Right lobe of liver (tissue), 4 donors: ENCODE results near the gene DPH1.

Source experiments
- POLR2A ChIP-seq: fragments of 450-650 bp; IDR thresholded peaks from one replicate; pipeline ENCODE4 v1.6.1; 2017; ENCODE audit warnings: antibody characterized with exemption, mild to moderate bottlenecking
- TF ChIP-seq, protein P1 (sequence below), 4 donors: fragments of 200-600 bp in 3 of 4; fragments of 450-650 bp in 1 of 4; IDR thresholded peaks; one replicate each; pipeline versions ENCODE4 v1.5.1 to v1.8.0; 2016 to 2022; ENCODE audit warnings: antibody characterized with exemption in 4 of 4, mild to moderate bottlenecking in 2 of 4
- donor health status: DM: no; HTN: no; CAD: no.
- donor health status: DM: no; HTN: no; CAD: no.
- donor health status: DM: no; HTN: yes; CAD: no.

DNA sequence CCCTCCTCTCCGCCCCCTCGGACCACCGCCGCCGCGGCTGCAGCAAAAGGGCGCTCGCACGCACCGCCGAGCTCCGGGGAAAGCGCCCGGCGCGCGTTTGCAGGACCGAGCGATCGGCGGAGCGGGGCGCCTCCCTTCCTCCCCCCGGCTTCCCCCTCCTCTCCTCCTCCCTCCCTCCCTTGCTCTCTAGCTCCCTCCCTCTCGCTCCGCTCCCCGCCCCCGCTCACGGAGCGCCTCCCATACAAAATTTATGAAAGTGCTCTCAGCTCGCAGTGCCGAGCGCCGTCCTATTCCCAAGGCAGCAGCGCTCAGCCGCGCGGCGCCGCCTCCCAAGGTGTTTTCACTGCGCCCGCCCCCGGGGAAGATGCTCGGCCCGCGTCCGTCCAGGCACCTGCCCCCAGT lies 4.7 kb upstream of the DPH1 start, which contains the start of gene RTN4RL1:
- TF ChIP-seq, protein P1, sequence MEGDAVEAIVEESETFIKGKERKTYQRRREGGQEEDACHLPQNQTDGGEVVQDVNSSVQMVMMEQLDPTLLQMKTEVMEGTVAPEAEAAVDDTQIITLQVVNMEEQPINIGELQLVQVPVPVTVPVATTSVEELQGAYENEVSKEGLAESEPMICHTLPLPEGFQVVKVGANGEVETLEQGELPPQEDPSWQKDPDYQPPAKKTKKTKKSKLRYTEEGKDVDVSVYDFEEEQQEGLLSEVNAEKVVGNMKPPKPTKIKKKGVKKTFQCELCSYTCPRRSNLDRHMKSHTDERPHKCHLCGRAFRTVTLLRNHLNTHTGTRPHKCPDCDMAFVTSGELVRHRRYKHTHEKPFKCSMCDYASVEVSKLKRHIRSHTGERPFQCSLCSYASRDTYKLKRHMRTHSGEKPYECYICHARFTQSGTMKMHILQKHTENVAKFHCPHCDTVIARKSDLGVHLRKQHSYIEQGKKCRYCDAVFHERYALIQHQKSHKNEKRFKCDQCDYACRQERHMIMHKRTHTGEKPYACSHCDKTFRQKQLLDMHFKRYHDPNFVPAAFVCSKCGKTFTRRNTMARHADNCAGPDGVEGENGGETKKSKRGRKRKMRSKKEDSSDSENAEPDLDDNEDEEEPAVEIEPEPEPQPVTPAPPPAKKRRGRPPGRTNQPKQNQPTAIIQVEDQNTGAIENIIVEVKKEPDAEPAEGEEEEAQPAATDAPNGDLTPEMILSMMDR (IDR thresholded peaks at IDR 0.05), result no peak
- no peak for TF ChIP-seq POLR2A
